OCI-LY3 (cell line): ENCODE results near the gene PRR14.

Experiments used
- H2AFZ ChIP-seq: fragments of 200-600, 300-600 bp; shearing (Covaris generic); 2 replicates; pipeline ENCODE4 v1.6.0; 2014; ENCODE audit warnings: antibody characterized with exemption, low read depth, low read length
- H3K27ac ChIP-seq: fragments of 200-600, 300-600 bp; sonication (generic); 2 replicates; pipeline ENCODE4 v1.5.1; 2014; ENCODE audit warnings: mild to moderate bottlenecking, low read length, moderate library complexity, mixed read lengths
- H3K27me3 ChIP-seq: fragments of 200-600, 300-600 bp; sonication (generic); 2 replicates; pipeline ENCODE4 v1.6.1; 2014; ENCODE audit warnings: low read depth, low read length, mixed read lengths
- H3K36me3 ChIP-seq: fragments of 200-600, 300-600 bp; sonication (generic); replicated peaks from 2 replicates; pipeline ENCODE3; 2014; ENCODE audit warnings: low read depth, low read length, mixed read lengths
- H3K4me1 ChIP-seq: fragments of 300-600, 200-600 bp; sonication (generic); 2 replicates; pipeline ENCODE4 v1.6.1; 2014; ENCODE audit warnings: low read length, mixed read lengths
- H3K4me2 ChIP-seq: fragments of 200-600, 300-600 bp; sonication (generic); 2 replicates; pipeline ENCODE4 v1.6.1; 2014; ENCODE audit warnings: low read length, mixed read lengths
- H3K4me3 ChIP-seq: fragments of 300-600, 200-600 bp; sonication (generic); 2 replicates; pipeline ENCODE4 v1.5.1; 2014; ENCODE audit warnings: antibody characterized with exemption, mild to moderate bottlenecking, low read length, moderate library complexity
- H3K79me2 ChIP-seq: fragments of 300-600, 200-600 bp; shearing (Covaris generic); 2 replicates; pipeline ENCODE4 v1.6.1; 2014; ENCODE audit warnings: mild to moderate bottlenecking, low read length, mixed read lengths
- H3K9ac ChIP-seq: fragments of 300-600, 200-600 bp; shearing (Covaris generic); 2 replicates; pipeline ENCODE4 v1.6.0; 2014; ENCODE audit warnings: mild to moderate bottlenecking, low read length, moderate library complexity
- H3K9me3 ChIP-seq: fragments of 200-600, 300-600 bp; shearing (Covaris generic); 2 replicates; pipeline ENCODE4 v1.6.1; 2014; ENCODE audit warnings: low read length, mixed read lengths; ENCODE audit not compliant: insufficient read depth
- H4K20me1 ChIP-seq: fragments of 200-600, 300-600 bp; sonication (generic); 2 replicates; pipeline ENCODE4 v1.6.1; 2016; ENCODE audit warnings: low read length, mixed read lengths; ENCODE audit not compliant: insufficient read depth
- CTCF ChIP-seq: fragments of 200-600, 300-600 bp; sonication (generic); IDR thresholded peaks from 2 replicates; pipeline ENCODE4 v1.5.1; 2014; ENCODE audit warnings: antibody characterized with exemption, low read length, low read depth
- EZH2phosphoT487 ChIP-seq: fragments of 200-600 bp; shearing (Covaris generic); IDR thresholded peaks from 2 replicates; pipeline ENCODE4 v1.6.1; 2018; ENCODE audit warnings: antibody characterized with exemption, mixed run types, low read depth

Gene PRR14

DNA sequence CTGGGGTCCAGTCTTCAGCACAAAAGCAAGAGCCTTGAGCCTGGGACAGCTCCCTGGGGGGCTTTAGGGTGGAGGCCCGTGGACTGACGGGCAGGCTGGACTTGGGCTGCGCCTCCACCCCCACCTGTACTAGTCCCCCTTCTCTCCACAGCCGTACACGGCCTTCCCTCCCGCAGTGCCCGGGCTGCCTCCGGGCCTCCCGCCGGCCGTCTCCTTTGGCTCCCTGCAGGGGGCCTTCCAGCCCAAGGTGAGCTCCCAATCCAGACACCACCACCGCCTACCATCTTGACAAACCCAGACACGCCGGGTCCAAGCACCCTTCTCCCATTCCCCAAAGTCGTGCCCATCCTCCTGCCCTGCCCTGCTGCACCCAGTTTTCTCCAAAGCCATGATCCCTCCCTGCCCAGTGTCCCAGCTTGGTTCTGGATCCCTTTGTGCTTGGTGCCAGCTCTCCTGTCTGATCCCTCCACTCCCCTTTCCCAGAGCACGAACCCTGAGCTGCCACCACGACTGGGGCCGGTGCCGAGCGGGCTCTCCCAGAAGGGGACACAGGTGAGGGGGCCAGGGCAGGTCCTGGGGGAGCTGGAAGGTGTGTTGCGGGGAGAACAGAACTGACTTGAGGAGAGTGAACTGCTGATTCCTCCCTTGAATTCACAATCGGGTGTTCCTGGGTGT, 14.5 kb downstream of the PRR14 start:
- Histone ChIP-seq H2AFZ (no peak overlapping the region), H3K79me2 (peaks cover 63% of the 10 kb centered on the region), H3K4me3 (no peak overlapping the region), H3K27ac (no peak overlapping the region), H3K9ac (no peak overlapping the region), H3K4me2 (no peak overlapping the region), H4K20me1 (peaks cover 64% of the 10 kb centered on the region), H3K27me3 (no peaks in the 10 kb centered on the region), H3K4me1 (peaks cover 31% of the 10 kb centered on the region), H3K9me3 (no peaks in the 10 kb centered on the region), H3K36me3 (peaks cover 85% of the 10 kb centered on the region)
- TF ChIP-seq CTCF (no peak), EZH2phosphoT487 (no peak)

GRCh38 chr16:30665830-30666190, 15.1 kb downstream of the PRR14 start:
- TF ChIP-seq EZH2phosphoT487 (no peak), CTCF (no peak)
- Histone ChIP-seq H3K27ac (no peak overlapping the region), H3K9me3 (no peaks in the 10 kb centered on the region), H3K36me3 (peaks cover 86% of the 10 kb centered on the region), H3K4me3 (no peak overlapping the region), H3K9ac (no peak overlapping the region), H2AFZ (no peak overlapping the region), H4K20me1 (peaks cover 64% of the 10 kb centered on the region), H3K27me3 (no peaks in the 10 kb centered on the region), H3K4me2 (no peak overlapping the region), H3K4me1 (peaks cover 31% of the 10 kb centered on the region), H3K79me2 (peaks cover 58% of the 10 kb centered on the region)

DNA sequence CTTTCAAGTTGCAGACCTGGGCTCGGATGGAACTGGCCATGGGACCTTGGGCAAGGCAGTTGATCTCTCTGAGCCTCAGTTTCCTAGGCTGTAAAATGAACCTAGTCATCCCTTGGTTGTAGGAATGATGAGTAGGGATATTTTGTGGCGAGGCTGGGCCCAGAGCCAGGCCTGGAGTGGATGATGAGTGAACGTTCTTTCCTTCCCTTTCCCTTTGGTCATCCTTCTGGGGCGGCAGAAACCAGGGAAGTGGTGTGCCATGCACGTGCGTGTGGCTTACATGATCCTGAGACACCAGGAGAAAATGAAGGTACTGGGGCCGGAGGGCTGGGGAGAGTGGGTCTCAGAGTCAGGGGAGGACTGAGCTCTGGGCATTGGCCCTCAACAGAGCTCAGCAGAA, 15.9 kb downstream of the PRR14 start:
- no peak overlapping the region for H3K27ac ChIP-seq
- H3K4me1 ChIP-seq, result peaks cover 28% of the 10 kb centered on the region
- H3K4me3 ChIP-seq, result no peak overlapping the region
- peaks cover 49% of the 10 kb centered on the region for H3K79me2 ChIP-seq
- H4K20me1 ChIP-seq, result peaks cover 63% of the 10 kb centered on the region
- H3K9ac ChIP-seq, result no peak overlapping the region
- H3K36me3 ChIP-seq, result peaks cover 77% of the 10 kb centered on the region
- H3K27me3 ChIP-seq, result no peaks in the 10 kb centered on the region
- H3K9me3 ChIP-seq, result no peaks in the 10 kb centered on the region
- no peak overlapping the region for H2AFZ ChIP-seq
- no peak overlapping the region for H3K4me2 ChIP-seq
- no peak for TF ChIP-seq EZH2phosphoT487
- TF ChIP-seq CTCF, result no peak

GRCh38 chr16:30667361-30667905, 16.7 kb downstream of the PRR14 start:
- no peak for TF ChIP-seq EZH2phosphoT487
- no peaks in the 10 kb centered on the region for H3K27me3 ChIP-seq
- peaks cover 42% of the 10 kb centered on the region for H3K79me2 ChIP-seq
- H3K9ac ChIP-seq, result no peak overlapping the region
- no peak overlapping the region for H3K4me2 ChIP-seq
- no peak overlapping the region for H2AFZ ChIP-seq
- no peak overlapping the region for H3K4me3 ChIP-seq
- H3K36me3 ChIP-seq, result peaks cover 69% of the 10 kb centered on the region
- H3K9me3 ChIP-seq, result no peaks in the 10 kb centered on the region
- H3K4me1 ChIP-seq, result peaks cover 20% of the 10 kb centered on the region
- H4K20me1 ChIP-seq, result peaks cover 55% of the 10 kb centered on the region
- no peak overlapping the region for H3K27ac ChIP-seq
